A673 (cell line): ENCODE results near the gene UAP1L1.

Experiments
- EZH2 ChIP-seq: fragments of 200-600 bp; sonication (generic); IDR thresholded peaks from 2 replicates; pipeline ENCODE4 v1.6.1; 2017; ENCODE audit warnings: borderline replicate concordance, low read depth, mild to moderate bottlenecking, mixed read lengths, antibody characterized with exemption, low read length; ENCODE audit not compliant: poor library complexity, severe bottlenecking
- TF ChIP-seq, protein P1 (sequence below): fragments of 300-800, 200-600 bp; sonication (generic); conservative IDR thresholded peaks from 2 replicates; pipeline ENCODE4 v1.5.1; 2017; ENCODE audit warnings: low read depth, mild to moderate bottlenecking, antibody characterized with exemption, low read length, moderate library complexity, mixed read lengths

DNA sequence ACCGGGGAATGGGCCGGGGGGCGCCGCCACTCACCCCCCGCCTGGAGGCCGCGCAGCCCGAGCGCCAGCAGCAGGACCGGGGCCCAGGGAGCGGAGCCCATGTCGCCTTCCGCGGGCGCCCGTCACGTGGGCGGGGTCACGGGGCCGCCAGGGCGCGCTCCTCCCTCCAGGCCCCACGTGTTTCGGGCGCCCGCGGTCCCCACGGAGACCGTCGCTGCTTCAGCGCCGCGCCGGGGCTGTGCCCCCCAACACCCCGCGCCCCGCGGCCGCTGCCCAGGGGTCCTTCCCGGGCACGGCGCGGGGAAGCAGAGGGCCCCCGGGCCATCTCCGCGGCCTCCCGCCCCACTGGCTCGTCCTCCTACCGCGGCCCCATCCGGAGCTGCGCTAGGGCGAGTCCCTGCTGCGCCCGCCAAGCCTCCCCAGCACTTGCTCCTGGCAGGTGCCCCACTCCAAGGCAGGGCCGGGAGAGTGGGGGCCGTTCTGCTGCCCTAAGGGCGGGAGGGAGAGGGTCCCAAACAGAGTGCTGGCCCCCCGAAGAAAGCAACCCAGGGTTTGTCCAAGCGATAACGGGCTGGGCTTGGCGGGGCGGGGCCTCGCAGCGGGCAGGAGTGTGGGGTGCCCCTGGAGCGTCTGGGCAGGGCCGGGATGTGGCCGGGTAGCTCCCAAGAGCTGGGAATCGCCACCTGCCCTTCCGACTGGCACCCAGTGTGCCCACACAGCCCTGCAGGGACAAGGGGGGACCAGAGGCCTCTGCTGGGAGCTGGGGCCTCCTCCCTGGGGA is 37.5 kb downstream of the UAP1L1 start, which contains the start of gene DPP7:
- TF ChIP-seq, protein P1, sequence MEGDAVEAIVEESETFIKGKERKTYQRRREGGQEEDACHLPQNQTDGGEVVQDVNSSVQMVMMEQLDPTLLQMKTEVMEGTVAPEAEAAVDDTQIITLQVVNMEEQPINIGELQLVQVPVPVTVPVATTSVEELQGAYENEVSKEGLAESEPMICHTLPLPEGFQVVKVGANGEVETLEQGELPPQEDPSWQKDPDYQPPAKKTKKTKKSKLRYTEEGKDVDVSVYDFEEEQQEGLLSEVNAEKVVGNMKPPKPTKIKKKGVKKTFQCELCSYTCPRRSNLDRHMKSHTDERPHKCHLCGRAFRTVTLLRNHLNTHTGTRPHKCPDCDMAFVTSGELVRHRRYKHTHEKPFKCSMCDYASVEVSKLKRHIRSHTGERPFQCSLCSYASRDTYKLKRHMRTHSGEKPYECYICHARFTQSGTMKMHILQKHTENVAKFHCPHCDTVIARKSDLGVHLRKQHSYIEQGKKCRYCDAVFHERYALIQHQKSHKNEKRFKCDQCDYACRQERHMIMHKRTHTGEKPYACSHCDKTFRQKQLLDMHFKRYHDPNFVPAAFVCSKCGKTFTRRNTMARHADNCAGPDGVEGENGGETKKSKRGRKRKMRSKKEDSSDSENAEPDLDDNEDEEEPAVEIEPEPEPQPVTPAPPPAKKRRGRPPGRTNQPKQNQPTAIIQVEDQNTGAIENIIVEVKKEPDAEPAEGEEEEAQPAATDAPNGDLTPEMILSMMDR, result no peak
- TF ChIP-seq EZH2, result no peak
